ENCODE measurements around the gene SNCA. TPM values are rescaled to one million over a fixed set of nuclear protein-coding genes. Genes with fewer than 3 reads are reported as not detected.

The SNCA gene
- total RNA-seq, 4 donors from 2014 or later, result 2.2 to 7.8 (median 4.0) TPM

DNA sequence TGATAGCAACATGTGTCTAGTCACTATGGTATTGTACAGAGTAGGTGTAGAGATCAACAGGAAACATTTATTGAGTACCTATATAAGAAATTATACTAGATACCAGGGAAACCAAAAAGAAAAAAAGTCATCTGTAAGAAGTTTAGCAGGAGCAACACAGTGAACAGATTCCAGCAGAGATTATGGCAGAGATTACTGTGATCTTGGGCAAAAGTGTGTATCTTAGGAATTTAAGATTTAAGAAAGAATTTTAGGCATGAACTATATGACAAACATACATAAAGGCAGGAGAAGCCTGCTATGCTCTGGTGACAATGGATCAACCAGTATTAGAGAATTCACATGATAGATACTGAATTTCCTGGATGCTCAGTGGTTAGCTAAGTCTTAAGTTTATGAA, 37.9 kb downstream of the SNCA start:
- Histone ChIP-seq H3K27me3 (no peaks in the 10 kb centered on the region), H3K36me3 (no peaks in the 10 kb centered on the region), H3K4me3 (no peak overlapping the region), H3K4me1 (no peaks in the 10 kb centered on the region), H3K27ac (no peak overlapping the region), H3K9me3 (no peaks in the 10 kb centered on the region)
- TF ChIP-seq POLR2AphosphoS5 (IDR thresholded peaks at IDR 0.05), result no peak
- TF ChIP-seq POLR2A (IDR thresholded peaks at IDR 0.05), result no peak
- TF ChIP-seq CTCF (IDR thresholded peaks at IDR 0.05), result no peak
- TF ChIP-seq EP300 (IDR thresholded peaks at IDR 0.05; ENCODE audit: low read depth), result no peak
- intact Hi-C loops (cut with DNase I; ENCODE audit: low total_unique reads) (no loop called here), in situ Hi-C loops (cut with MboI; ENCODE audit: low pct_ligation_motif_present in 1 of 4, low pct_unique_long_range_greater_than_20kb in 1 of 4, low sequenced_read_pairs in 3 of 4) (no loop called here)
- DNase-seq, result no peak

- in situ Hi-C loops (cut with MboI; ENCODE audit: low pct_ligation_motif_present in 1 of 4, low pct_unique_long_range_greater_than_20kb in 1 of 4, low sequenced_read_pairs in 3 of 4) (no loop called here), intact Hi-C loops (cut with DNase I; ENCODE audit: low total_unique reads) (no loop called here)
- no peak for DNase-seq
- TF ChIP-seq POLR2AphosphoS5 (IDR thresholded peaks at IDR 0.05) (no peak), EP300 (IDR thresholded peaks at IDR 0.05; ENCODE audit: low read depth) (no peak), CTCF (IDR thresholded peaks at IDR 0.05) (no peak), POLR2A (IDR thresholded peaks at IDR 0.05) (no peak)
- Histone ChIP-seq H3K36me3 (no peaks in the 10 kb centered on the region), H3K27me3 (no peaks in the 10 kb centered on the region), H3K9me3 (no peaks in the 10 kb centered on the region), H3K27ac (no peak overlapping the region), H3K4me1 (no peaks in the 10 kb centered on the region), H3K4me3 (no peak overlapping the region)
These were observed 39.8 kb downstream of the SNCA start for GRCh38 chr4:89797117-89797516.

- H3K4me1 ChIP-seq, result no peaks in the 10 kb centered on the region
- in situ Hi-C loops (cut with MboI; ENCODE audit: low pct_ligation_motif_present in 1 of 4, low pct_unique_long_range_greater_than_20kb in 1 of 4, low sequenced_read_pairs in 3 of 4), result no loop called here
- H3K36me3 ChIP-seq, result no peaks in the 10 kb centered on the region
- no peak overlapping the region for H3K4me3 ChIP-seq
- no peak overlapping the region for H3K27ac ChIP-seq
- no peaks in the 10 kb centered on the region for H3K27me3 ChIP-seq
- intact Hi-C loops (cut with DNase I; ENCODE audit: low total_unique reads), result no loop called here
- no peaks in the 10 kb centered on the region for H3K9me3 ChIP-seq
- TF ChIP-seq POLR2A (IDR thresholded peaks at IDR 0.05) (no peak), POLR2AphosphoS5 (IDR thresholded peaks at IDR 0.05) (no peak), CTCF (IDR thresholded peaks at IDR 0.05) (no peak)
- no peak for DNase-seq
- 27 to 61% methylated on average over 2 of the region's 2 CpGs for WGBS, 2 donors (ENCODE audit: low coverage in 1 of 2)
These were observed 48.5 kb downstream of the SNCA start for GRCh38 chr4:89788206-89789072.

DNA sequence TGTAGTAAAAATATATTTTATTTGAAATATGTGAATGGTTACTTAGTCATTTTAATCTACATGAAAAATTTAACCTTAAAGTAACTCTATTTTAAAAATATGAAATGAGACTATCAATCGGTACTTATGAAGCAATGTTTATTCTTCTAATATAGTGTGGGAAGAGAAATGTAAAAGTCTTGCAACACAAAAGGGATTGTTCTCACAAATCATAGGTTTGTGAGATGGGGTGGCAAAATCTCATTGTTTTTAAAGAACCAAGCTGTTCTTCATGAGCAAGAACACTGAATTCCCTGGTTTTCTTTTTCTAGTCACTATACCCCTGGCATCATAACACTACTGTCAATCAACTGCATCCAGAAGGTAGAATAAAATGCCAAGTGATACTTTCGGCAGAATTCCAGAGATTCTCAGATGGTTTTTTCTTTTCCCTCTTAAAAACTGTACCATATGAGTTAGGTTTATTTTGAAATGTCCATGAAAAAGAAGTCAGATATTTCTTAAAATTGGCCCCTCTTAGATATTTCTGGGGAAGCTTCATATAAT, 52.2 kb downstream of the SNCA start:
- in situ Hi-C loops (cut with MboI; ENCODE audit: low pct_ligation_motif_present in 1 of 4, low pct_unique_long_range_greater_than_20kb in 1 of 4, low sequenced_read_pairs in 3 of 4), result no loop called here

More for the DNA sequence above, 52.2 kb downstream of the SNCA start:
- DNase-seq, result no peak
- 80 to 93% methylated on average over 2 of the region's 2 CpGs for WGBS, 2 donors (ENCODE audit: low coverage in 1 of 2)
- Histone ChIP-seq H3K9me3 (no peaks in the 10 kb centered on the region), H3K36me3 (no peaks in the 10 kb centered on the region), H3K4me3 (no peak overlapping the region), H3K4me1 (no peaks in the 10 kb centered on the region), H3K27ac (no peak overlapping the region), H3K27me3 (no peaks in the 10 kb centered on the region)
- intact Hi-C loops (cut with DNase I; ENCODE audit: low total_unique reads), result no loop called here
- TF ChIP-seq POLR2AphosphoS5 (IDR thresholded peaks at IDR 0.05) (no peak), POLR2A (IDR thresholded peaks at IDR 0.05) (no peak), EP300 (IDR thresholded peaks at IDR 0.05; ENCODE audit: low read depth) (no peak), CTCF (IDR thresholded peaks at IDR 0.05) (no peak)

Measured in transverse colon (tissue), 4 donors.